Effector memory CD4-positive, alpha-beta T cell (primary cell): ENCODE results near the gene RBM10.

ENCODE experiments used
- DNase-seq, 3 donors: peaks; one replicate each; pipeline ENCODE4 v3.0.0-alpha.2; 2020
- H3K27ac ChIP-seq: 2 replicates; pipeline ENCODE4 v1.7.0; 2013; ENCODE audit warnings: mild to moderate bottlenecking, low read length, moderate library complexity; ENCODE audit not compliant: insufficient read depth, poor library complexity, severe bottlenecking
- H3K27me3 ChIP-seq: replicated peaks from 2 replicates; pipeline ENCODE4 v1.7.0; 2013; ENCODE audit warnings: mild to moderate bottlenecking, low read length; ENCODE audit not compliant: insufficient read depth, control insufficient read depth, poor library complexity, severe bottlenecking
- H3K36me3 ChIP-seq: 2 replicates; pipeline ENCODE4 v1.7.0; 2013; ENCODE audit warnings: mild to moderate bottlenecking, low read length, moderate library complexity; ENCODE audit not compliant: control insufficient read depth, insufficient read depth
- H3K4me1 ChIP-seq: 2 replicates; pipeline ENCODE4 v1.7.0; 2013; ENCODE audit warnings: low read length, mild to moderate bottlenecking; ENCODE audit not compliant: control insufficient read depth, insufficient read depth, poor library complexity, severe bottlenecking
- H3K4me3 ChIP-seq: 2 replicates; pipeline ENCODE4 v1.7.0; 2013; ENCODE audit warnings: low read length, low read depth, mild to moderate bottlenecking; ENCODE audit not compliant: insufficient read depth, poor library complexity, severe bottlenecking
- H3K9me3 ChIP-seq: 2 replicates; pipeline ENCODE4 v1.7.0; 2013; ENCODE audit warnings: mild to moderate bottlenecking, low read length, moderate library complexity; ENCODE audit not compliant: control insufficient read depth

RBM10 gene

DNA sequence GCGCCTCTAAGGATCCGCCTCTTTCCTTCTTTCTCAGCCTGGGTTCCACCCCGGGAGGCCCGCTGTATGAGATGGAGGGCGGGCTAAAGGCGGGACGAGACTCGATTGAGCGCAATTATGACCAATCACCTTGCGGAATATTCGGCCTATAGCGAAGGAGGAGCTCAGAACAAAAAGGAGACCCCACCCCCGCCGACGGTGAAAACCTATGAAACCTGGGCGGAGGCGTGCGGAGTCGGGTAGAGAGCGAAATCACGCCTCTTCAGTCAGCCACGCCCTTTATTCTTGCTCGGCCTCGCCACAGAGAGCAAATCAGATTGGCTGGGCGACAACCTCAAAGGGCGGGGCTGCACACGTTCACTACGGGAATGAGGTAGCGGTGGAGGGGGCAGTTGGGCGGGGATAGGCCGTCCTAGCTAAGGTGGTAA, 72.8 kb downstream of the RBM10 start:
- Histone ChIP-seq H3K4me3 (peak overlapping the region; percentile 84), H3K9me3 (no peaks in the 10 kb centered on the region), H3K27me3 (no peaks in the 10 kb centered on the region), H3K36me3 (peaks cover 22% of the 10 kb centered on the region), H3K27ac (peak overlapping the region; percentile 98), H3K4me1 (peaks cover 27% of the 10 kb centered on the region)
- DNase-seq = peak; percentile 92 to 99 (median 92)

DNA sequence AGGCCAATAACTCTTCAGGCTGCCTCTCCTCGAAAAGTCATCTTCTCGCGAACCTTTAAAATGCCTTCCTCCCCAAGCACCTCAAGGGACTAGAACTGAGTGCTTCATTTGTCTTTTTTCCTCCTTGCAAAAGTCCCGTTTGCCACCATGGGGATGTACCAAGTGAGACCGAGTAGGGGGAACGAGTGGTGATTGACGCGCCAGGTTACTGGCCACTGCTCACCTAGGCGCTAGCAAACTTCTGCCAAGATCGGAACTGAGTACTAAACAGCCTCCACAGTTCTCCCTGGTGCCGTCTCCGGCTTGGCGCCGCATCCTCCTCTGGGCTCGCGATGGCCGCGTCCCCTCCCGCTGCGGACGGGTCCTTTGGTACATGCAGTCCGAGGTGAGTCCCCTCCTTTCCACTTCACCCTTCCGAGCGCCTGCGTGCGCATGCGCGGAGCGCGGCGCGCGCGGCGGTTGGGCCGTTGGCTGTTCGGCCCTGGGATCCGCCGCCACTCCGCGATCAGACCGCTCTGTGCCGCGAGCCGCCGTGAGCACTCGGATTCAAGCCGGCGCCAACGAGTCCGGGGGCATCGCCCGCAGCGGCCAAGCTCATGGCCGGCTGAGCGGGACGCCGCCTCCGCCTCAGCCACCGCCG, 73.4 kb downstream of the RBM10 start, which contains the start of gene CDK16:
Gene CDK16, plus strand, starts transcription at position 402 of the 640 bp plus-strand sequence. CDS start 4,877 bp downstream, outside the sequence.
- Histone ChIP-seq H3K36me3 (peaks cover 22% of the 10 kb centered on the region), H3K4me3 (peak within 1 kb of the TSS; percentile 84), H3K4me1 (peaks cover 27% of the 10 kb centered on the region), H3K9me3 (no peaks in the 10 kb centered on the region), H3K27me3 (no peaks in the 10 kb centered on the region), H3K27ac (peak within 1 kb of the TSS; percentile 98)
- DNase-seq = peak; percentile 51 to 77 (median 63)

GRCh38 chrX:47218920-47219815, 74.1 kb downstream of the RBM10 start:
- Histone ChIP-seq H3K9me3 (no peaks in the 10 kb centered on the region), H3K27ac (peak overlapping the region; percentile 98), H3K4me1 (peaks cover 27% of the 10 kb centered on the region), H3K4me3 (peak overlapping the region; percentile 84), H3K27me3 (no peaks in the 10 kb centered on the region), H3K36me3 (peaks cover 24% of the 10 kb centered on the region)
- DNase-seq = peak; percentile 9 to 41 (median 40)

DNA sequence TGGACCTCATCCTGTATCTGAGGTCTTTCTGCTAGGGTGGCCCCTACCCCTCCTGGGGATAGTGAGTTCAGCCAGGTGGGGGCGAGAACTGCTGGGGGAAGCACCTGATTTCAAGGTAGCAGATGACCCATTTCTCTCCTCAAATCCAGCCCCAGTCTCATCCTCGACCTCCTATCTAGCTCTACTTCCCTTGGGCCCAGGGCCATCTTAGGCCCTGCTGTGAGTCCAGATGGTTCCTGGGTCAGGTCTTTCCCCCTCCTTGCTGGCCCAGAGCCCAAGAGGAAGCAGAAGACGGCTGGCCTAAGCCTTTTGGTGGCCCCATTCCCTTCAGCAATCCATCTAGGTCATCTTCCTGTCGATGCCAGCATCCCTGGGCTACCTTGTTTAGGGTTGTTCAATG, 76.7 kb downstream of the RBM10 start:
- peaks cover 26% of the 10 kb centered on the region for H3K4me1 ChIP-seq
- no peaks in the 10 kb centered on the region for H3K27me3 ChIP-seq
- no peak overlapping the region for H3K27ac ChIP-seq
- no peak for DNase-seq
- H3K4me3 ChIP-seq = no peak overlapping the region
- peaks cover 40% of the 10 kb centered on the region for H3K36me3 ChIP-seq
- H3K9me3 ChIP-seq = no peaks in the 10 kb centered on the region

DNA sequence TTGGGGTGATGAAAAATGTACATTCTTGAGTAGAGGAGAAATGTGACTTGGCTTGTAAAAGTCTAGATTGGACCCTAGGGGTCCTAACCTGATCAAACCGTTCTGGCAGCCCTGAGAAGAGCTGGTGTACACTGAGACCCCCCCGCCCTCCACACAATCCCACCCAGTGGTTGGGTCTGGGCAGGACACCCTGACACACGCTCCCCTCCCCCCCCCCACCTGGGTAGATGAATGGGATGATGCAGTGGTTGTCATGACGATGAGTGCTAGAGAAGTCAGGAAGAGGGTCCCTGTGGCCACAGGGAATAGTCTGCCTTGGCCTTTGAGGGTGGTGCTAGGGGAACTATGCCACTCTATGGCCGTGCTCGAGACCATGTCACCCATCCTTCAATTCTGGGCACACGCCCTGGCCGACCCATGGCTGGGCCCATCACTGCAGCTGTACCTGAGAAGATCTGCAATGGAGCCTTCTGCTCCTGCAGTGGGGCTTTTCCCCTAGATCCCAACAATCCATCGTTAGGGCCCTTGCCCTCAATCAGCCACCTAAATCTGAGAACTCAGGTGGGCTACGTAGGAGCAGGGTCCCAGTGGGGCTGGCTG, 77.8 kb downstream of the RBM10 start:
- DNase-seq = no peak
- Histone ChIP-seq H3K27me3 (no peaks in the 10 kb centered on the region), H3K4me3 (no peak overlapping the region), H3K36me3 (peaks cover 44% of the 10 kb centered on the region), H3K9me3 (no peaks in the 10 kb centered on the region), H3K4me1 (peaks cover 19% of the 10 kb centered on the region), H3K27ac (no peak overlapping the region)

DNA sequence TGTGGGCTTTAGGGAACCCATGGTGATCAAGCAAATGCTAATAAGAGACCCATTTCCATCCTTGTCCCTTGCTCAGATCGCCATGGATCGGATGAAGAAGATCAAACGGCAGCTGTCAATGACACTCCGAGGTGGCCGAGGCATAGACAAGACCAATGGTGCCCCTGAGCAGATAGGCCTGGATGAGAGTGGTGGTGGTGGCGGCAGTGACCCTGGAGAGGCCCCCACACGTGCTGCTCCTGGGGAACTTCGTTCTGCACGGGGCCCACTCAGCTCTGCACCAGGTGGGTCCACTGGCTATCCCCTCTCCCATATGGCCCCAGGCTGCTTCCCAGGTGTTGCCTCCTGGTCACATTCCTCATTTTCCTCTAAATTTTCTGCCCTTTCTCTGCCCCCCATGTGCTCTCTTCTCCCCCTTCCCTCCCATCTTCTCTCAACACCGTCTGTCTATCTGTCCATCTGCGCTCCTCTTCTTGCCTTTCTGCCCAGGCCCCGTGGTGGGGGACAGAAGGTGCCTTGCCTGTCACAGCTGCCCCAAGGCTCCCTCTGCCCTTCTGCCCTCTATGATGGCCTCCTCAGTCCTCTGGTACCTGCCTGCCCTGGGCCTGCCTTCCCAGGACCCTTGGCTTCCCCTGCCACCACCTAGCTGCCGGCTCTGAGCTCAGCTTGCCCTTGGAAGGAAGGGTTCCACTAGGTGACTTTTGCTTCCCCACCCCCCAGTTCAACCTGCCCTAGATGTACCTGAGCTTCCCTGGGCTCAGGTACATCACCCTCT, 78.6 kb downstream of the RBM10 start:
- no peaks in the 10 kb centered on the region for H3K9me3 ChIP-seq

GRCh38 chrX:47224266-47224895, 79.4 kb downstream of the RBM10 start:
- peaks cover 53% of the 10 kb centered on the region for H3K36me3 ChIP-seq
- no peak overlapping the region for H3K27ac ChIP-seq

More for the DNA sequence above, 78.6 kb downstream of the RBM10 start:
- Histone ChIP-seq H3K27ac (no peak overlapping the region), H3K4me1 (peaks cover 19% of the 10 kb centered on the region), H3K4me3 (no peak overlapping the region), H3K27me3 (no peaks in the 10 kb centered on the region), H3K36me3 (peaks cover 50% of the 10 kb centered on the region)
- no peak for DNase-seq

GRCh38 chrX:47224896-47225290, 79.9 kb downstream of the RBM10 start:
- H3K36me3 ChIP-seq = peaks cover 53% of the 10 kb centered on the region
- DNase-seq = no peak
- no peak overlapping the region for H3K4me3 ChIP-seq
- H3K27me3 ChIP-seq = no peaks in the 10 kb centered on the region
- no peaks in the 10 kb centered on the region for H3K9me3 ChIP-seq
- peaks cover 12% of the 10 kb centered on the region for H3K4me1 ChIP-seq
- no peak overlapping the region for H3K27ac ChIP-seq

More at GRCh38 chrX:47224266-47224895, 79.4 kb downstream of the RBM10 start:
- Histone ChIP-seq H3K4me3 (no peak overlapping the region), H3K27me3 (no peaks in the 10 kb centered on the region), H3K9me3 (no peaks in the 10 kb centered on the region), H3K4me1 (peaks cover 18% of the 10 kb centered on the region)
- no peak for DNase-seq

- H3K27me3 ChIP-seq = no peaks in the 10 kb centered on the region
- H3K36me3 ChIP-seq = peaks cover 53% of the 10 kb centered on the region
- DNase-seq = no peak
- H3K4me3 ChIP-seq = no peak overlapping the region
- no peaks in the 10 kb centered on the region for H3K9me3 ChIP-seq
- no peak overlapping the region for H3K27ac ChIP-seq
- peaks cover under 1% of the 10 kb centered on the region for H3K4me1 ChIP-seq
Observed at GRCh38 chrX:47226071-47226470, 81.0 kb downstream of the RBM10 start.
